Right ventricle myocardium superior (tissue), 1 donor: ENCODE data around the gene ZNF74. TPM values are rescaled to one million over a fixed set of nuclear protein-coding genes. Genes with fewer than 3 reads are reported as not detected.
"Not testable (repeated sequence)": the region's sequence is repeated elsewhere in the genome, so short reads cannot be mapped to it uniquely, and the experiment has no call there.

ENCODE experiments used
- ATAC-seq: fragments of 200-7000 bp; cut with Tn5 transposase; one replicate; pipeline ENCODE4 v1.9.1; 2020; ENCODE audit warnings: mild to moderate bottlenecking; ENCODE audit not compliant: poor library complexity
- DNase-seq: peaks from one replicate; pipeline ENCODE4 v3.0.0-alpha.2; 2020
- intact Hi-C: fragments of 100-400 bp; cut with DNase I; formaldehyde crosslinking; loops from one replicate; pipeline ENCODE4 v1.11.2; 2022
- total RNA-seq: library from RNA; stranded (reverse); fragmentation: NEBNext Ultra II Directional; extraction: Animal tissue kit (Norgen Biotek cat#: 25700); gene quantifications from one replicate; pipeline ENCODE4 v1.2.1, GENCODE V29; 2021
- donor health status: DM: no; HTN: yes; CAD: no; lungs with severe emphysema.

ZNF74 gene
- total RNA-seq, 1 donor from 2014 or later, result 5.9 TPM

DNA sequence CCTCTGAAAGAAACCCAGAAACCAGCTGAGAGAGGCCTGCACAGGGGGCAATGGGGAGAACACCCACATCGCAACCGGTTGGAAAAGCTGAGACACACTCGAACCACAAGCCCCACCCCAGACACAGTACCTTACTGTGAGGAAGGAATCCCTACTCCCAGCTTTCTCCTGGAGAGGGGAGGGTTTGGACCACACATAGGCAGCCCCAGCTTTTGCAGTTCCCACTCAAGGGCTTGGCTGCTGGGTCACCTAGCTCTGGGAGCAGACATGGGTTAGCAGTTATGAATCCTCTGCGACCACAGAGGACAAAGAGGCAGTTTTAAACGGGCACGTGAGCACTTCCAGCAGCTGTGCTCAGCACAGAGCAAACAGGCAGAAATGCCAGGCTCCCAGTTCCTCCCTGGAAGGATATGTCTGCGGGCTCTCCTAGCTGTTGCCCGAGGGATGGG lies 21.5 kb upstream of the ZNF74 start:
- ATAC-seq, intact Hi-C loops, DNase-seq: not testable (repeated sequence)

DNA sequence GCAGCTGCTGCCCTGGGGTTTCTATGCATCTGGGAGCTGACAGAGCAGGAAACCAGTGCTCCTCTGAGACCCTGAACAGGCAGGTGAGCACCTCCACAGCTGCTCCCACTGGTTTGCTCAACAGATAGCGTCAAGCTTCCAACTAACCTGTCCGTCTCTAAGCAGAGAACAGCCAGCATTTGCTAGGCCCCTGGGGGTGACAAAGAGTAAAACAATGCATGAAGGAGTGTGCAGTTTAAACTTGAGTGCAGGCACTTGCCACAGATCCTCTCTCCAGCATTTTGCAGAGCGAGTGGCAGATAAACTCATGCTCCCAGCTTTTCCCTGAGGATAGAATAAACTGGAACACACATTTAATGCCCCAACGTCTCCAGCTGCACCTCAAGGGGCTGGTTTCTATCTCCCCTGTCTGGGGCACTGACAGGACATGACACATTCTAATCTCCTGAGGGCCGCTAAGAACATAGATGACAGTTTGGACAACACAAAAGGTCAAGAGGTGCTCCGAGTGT lies 20.7 kb upstream of the ZNF74 start:
- not testable (repeated sequence) for ATAC-seq, DNase-seq

DNA sequence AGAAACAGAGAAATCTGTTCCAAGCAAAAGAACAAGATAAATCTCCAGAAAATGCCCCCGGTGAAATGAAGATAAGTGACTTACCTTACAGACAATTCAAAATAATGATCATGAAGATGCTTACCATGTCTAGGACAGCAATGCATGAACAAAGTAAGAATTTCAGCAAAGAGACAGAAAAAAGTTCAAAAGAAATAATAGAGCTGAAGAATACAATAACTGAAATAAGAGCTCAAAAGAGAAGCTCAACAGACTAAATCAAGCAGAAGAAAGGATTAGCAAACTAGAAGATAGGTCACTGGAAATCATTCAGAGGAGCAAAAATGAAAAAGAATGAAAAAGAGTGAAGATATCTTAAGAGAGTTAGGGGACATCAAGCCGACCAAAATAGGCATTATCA lies 19.8 kb upstream of the ZNF74 start:
- DNase-seq, intact Hi-C loops, ATAC-seq: not testable (repeated sequence)

More for the DNA sequence above, 20.7 kb upstream of the ZNF74 start:
- intact Hi-C loops, result not testable (repeated sequence)

DNA sequence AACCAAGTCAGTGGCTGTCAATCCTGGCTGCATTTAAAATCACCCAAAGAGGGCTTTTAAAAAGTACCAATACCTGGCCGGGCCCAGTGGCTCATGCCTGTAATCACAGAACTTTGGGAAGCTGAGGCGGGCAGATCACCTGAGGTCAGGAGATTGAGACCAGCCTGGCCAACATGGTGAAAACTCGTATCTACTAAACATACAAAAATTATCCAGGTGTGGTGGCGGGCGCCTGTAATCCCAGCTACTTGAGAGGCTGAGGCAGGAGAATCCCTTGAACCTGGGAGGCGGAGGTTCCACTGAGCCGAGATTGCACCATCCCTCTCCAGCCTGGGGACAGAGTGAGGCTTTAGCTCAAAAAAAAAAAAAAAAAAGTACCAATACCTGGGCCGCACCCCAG lies 17.7 kb upstream of the ZNF74 start:
- DNase-seq, intact Hi-C loops, ATAC-seq: not testable (repeated sequence)

DNA sequence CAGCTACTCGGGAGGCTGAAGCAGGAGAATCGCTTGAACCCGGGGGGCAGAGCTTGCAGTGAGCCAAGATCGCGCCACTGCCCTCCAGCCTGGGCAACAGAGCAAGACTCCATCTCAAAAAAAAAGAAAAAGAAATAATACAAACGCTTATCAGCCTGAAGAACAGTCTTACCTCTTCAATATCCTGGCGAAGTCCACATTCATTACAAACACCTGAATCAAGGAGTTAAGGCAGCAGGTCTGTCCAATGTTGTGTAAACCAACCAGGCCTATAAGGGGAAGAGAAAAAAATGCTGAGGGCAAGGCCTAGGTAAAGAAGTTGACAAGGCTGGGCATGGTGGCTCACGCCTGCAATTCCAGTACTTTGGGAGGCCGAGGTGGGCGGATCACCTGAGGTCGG lies 17.0 kb upstream of the ZNF74 start:
- intact Hi-C loops, DNase-seq, ATAC-seq: not testable (repeated sequence)

DNA sequence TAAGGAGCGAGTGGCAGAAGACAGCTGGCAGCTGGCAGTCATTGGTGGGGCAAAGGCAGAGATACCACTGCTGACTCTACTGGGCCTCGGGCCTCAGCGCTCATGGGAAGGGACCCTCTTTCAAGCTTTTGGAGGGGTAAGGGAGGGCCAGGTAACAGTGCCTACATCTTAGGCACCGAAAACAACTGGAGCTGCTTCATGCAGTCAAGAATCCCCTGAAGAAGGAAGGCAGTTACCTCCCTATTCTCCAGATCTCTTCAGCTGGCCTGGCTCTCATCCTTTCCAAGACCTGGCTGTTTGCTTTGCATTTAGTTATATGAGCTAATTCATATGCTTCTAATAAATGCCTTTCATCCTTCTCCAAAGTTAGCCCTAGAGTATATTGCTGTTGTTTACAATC lies 15.8 kb upstream of the ZNF74 start:
- DNase-seq (no peak), ATAC-seq (no peak)
- intact Hi-C loops, result no loop called here

DNA sequence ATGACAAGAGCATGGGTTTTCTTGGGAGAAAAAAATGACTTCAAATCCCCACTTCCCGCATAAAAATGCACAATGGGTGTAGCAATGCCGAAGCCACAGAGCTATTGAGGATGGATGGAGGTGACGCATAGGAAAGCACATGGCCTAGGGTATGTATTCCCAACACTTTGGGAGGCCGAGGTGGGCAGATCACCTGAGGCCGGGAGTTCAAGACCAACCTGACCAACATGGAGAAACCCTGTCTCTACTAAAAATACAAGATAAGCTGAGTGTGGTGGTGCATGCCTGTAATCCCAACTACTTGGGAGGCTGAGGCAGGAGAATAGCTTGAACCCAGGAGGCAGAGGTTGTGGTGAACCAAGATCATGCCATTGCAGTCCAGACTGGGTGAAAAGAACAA lies 15.3 kb upstream of the ZNF74 start:
- ATAC-seq, DNase-seq, intact Hi-C loops: not testable (repeated sequence)

DNA sequence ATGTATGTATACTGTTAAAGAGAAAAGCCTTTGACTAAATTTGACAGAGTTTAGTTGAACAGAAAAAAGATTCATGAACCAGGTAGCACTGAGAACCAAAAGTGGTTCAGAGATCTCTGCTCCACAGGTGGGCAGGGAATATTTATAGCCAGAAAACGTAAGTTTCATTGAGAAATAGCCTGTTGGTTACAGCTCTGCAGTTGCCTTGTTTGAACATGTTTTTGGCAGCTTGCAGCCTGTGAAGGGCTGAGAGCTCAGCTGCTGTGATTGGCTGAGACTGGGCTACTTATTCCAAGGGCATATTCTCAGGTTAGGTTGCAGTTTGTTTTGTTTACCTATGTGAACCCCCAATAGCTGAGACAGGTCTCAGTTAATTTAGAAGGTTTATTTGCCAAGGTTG lies 13.5 kb upstream of the ZNF74 start:
- DNase-seq (no peak), ATAC-seq (no peak)
- intact Hi-C loops, result no loop called here

DNA sequence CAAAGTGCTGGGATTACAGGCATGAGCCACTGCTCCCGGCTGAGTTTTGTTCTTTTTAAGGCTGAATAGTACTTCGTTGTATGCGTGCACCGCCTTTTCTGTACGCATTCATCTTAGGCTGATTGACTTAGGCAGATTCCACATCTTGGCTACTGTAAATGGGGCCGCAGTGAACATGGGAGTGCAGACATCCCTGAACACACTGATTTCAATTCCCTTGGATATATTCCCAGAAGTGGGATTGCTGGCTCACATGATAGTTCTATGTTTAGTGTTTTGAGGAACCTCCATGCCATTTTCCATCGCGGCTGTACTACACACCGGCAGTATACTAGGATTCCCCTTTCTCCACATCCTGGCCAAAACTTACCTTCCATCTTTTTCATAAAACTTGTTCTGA lies 10.4 kb upstream of the ZNF74 start:
- ATAC-seq (no peak), DNase-seq (no peak)
- intact Hi-C loops, result no loop called here

DNA sequence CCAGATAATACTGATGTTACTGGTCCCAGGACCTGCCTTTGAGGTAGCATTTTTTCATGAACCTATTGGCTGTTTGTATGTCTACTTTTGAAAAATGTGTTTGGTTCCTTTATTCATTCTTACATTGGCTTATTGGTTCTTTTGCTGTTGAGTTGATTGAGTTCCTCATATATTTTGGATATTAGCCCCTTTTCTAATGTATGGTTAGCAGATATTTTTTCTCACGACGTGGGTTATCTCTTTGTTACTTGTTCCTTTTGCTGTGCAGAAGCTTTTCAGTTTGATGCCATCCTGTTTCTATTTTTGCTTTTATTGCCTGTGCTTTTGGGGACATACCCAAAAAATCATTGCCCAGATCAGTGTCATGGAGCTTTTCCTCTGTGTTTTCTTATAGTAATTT lies 9.8 kb upstream of the ZNF74 start:
- ATAC-seq, result no peak
- DNase-seq, result no peak
- intact Hi-C loops, result no loop called here

DNA sequence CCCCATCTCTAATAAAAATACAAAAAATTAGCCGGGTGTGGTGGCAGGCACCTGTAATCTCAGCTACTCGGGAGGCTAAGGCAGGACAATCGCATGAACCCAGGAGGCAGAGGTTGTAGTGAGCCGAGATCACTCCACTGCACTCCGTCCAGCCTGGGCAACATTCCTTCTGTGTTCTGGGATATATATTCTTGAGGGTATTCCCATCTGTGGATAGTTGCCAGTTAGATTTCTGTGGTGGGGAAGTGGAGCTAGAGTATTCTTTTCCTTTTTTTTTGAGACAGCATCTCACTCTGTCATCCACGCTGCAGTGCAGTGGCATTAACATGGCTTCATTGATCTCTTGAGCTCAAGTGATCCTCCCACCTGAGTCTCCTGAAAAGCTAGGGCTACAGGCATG lies 9.1 kb upstream of the ZNF74 start:
- intact Hi-C loops, result no loop called here

DNA sequence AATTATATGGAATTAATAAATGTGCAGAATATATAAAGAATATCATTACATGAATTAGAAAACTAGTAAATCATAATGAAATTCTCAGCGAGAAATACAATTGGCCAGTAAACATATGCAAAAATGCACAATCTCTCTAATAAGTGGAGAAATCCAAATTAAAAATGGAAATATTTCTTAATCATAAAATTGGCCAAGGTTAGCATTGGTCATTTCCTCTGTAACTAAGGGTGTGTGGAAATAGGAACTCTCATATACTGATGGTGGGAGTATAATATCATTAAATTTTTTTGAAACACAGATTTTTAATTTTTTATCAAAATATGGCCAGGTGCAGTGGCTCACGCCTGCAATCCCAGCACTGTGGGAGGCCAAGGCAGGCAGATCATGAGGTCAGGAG lies 7.6 kb upstream of the ZNF74 start:
- ATAC-seq (no peak), DNase-seq (no peak)
- intact Hi-C loops, result no loop called here

More for the DNA sequence above, 9.1 kb upstream of the ZNF74 start:
- ATAC-seq, result no peak
- DNase-seq, result no peak

DNA sequence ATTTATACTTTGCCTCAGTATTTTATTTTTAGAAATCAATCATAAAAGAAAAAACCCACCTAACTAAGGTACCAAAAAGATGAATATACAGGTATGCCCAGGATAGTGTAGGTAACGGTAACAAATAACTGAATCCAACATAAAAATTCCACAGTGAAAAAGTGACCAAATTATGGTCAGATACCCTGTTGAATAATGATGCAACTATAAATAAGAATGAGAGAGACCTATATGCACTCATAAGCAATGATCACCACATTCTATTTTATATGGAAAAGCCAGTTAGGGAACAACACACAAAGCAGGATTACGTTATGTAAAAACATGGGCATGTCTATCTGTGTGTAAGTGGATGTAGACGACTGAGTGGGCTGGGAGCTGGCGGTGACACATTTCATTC lies 7.0 kb upstream of the ZNF74 start:
- intact Hi-C loops, result no loop called here
- DNase-seq (no peak), ATAC-seq (no peak)

DNA sequence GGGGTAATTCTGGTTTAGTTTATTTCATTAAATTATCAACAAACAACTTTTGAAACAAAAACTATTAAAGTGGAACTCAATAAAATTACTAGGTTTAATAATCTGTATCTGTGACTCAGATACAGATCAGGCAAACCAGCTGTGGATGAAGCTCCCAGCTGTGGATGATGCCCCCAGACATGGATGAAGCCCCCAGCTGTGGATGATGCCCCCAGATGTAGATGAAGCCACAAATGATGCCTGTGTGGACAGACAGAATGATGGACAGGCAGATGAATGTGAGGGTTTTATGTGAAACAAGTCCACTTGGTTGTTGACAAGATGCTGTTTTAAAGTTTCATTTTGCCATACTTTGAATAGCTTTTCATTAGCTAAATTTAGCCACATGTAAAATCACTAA lies 5.8 kb upstream of the ZNF74 start:
- DNase-seq, result no peak
- ATAC-seq, result no peak
- intact Hi-C loops, result no loop called here

DNA sequence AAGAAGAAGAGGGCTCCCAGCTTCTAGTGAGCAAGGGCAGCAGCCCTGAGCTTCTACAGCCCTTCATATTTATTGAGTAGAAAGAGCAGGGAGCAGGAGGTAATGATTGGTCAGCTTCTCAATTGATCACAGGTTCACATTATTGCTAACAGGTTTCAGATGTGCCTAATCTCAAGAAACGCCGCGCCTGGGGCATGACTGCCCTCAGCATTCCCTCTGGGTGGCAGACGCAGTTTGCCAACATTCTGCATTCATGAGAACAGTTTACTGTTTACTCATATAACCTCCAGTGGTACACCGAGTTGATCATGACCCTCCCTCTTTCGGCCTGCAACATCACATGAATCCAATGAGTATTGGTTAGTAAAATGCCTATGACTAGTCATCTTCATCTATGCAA lies 4.7 kb upstream of the ZNF74 start:
- DNase-seq (no peak), ATAC-seq (no peak)
- intact Hi-C loops, result no loop called here

DNA sequence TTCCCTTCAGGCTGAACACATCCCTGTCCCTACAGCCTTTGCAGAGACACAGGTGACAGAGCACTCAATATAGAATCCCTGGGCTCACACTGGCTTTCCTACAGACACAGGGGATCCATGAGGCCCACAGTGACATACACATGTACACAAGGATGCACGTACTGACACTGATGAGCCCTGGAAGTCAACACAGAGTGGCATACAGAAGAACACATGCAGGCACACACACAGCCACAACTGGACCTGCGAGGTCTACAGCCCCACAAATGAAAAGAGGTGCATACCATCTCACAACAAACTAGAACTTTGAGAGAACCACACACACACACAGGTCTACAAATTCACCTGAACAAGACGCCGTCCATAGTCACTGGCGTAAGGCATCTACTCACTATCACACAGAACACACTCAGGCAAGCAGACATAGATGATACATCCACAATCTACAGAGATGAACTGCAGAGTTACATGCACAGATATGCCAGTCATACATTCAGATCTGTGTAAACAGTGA lies 3.5 kb upstream of the ZNF74 start:
- DNase-seq (no peak), ATAC-seq (no peak)
- intact Hi-C loops, result no loop called here

DNA sequence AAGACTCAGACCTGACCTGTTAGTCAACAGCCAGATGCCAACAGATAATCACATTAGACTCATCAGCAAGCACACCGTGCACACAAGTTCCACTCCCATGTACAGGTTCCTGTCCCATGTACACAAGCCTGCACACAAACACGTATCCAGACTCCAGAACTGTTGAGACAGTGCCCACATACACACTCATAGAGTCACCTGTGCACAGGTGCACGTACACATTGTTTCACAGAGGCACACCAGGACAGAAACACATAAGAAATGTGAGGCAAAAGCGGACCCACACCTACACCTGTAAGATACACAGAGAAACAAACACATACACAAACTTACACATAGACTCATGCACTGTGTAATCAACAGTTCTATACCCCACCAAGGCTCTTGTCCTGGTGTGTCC lies 2.7 kb upstream of the ZNF74 start:
- intact Hi-C loops, result no loop called here
- DNase-seq, result no peak
- no peak for ATAC-seq

DNA sequence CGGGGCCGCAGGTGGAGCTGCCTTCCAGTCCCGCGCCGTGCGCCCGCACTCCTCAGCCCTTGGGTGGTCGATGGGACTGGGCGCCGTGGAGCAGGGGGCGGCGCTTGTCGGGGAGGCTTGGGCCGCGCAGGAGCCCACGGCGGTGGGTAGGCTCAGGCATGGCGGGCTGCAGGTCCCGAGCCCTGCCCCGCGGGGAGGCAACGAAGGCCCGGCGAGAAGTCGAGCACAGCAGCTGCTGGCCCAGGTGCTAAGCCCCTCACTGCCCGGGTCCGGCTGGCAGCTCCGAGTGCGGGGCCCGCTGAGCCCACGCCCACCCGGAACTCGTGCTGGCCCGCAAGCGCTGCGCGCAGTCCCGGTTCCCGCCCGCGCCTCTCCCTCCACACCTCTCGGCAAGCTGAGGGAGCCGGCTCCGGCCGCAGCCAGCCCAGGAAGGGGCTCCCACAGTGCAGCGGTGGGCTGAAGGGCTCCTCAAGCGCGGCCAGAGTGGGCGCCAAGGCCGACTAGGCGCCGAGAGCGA lies 1.5 kb upstream of the ZNF74 start:
- intact Hi-C loops, DNase-seq, ATAC-seq: not testable (repeated sequence)

DNA sequence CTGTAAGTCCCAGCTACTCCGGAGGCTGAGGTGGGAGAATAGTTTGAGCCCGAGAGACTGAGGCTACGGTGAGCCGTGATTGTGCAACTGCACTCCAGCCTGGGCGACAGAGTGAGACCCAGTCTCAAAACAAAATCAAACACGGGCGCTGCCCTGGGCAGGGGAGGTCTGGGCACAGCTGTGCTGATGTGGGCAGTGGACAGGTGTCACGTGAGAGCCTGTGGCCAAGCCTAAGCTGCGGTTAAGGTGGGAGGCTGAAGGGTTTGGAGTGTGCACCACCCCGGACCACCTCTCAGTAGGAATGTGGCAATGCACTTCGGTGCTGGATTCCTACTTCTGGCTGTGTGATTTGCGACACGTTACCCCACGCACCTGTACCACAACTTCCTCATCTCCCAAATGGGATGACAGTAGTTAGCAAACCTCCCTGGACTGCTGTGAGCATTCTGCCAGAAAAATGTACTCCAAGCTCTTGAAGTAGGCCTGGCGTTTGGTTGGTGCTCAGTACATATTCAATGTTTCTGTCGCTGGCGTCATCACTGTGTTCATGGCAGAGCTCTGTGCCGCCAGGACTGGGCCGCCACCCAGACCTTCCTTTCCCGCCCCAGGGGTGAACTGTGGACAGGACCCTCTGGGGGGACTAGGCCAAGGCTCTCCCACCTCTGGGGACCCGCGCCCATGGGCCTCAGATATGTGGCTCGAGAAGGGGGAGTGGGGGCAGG lies 807 bp upstream of the ZNF74 start:
- peak; percentile 4 for ATAC-seq
- no peak for DNase-seq
- intact Hi-C loops, result no loop called here
